ENCODE measurements around the gene WHRN. TPM values are rescaled to one million over a fixed set of nuclear protein-coding genes. Genes with fewer than 3 reads are reported as not detected.

The WHRN gene
- total RNA-seq, 1 experiment from 2014 or later = 4.4 TPM

GRCh38 chr9:114426046-114426948 is 79.0 kb downstream of the WHRN start:
- H3K27me3 ChIP-seq (ENCODE audit: control insufficient read depth, insufficient read depth, low read length) = no peaks in the 10 kb centered on the region
- no peaks in the 10 kb centered on the region for H3K36me3 ChIP-seq (replicated peaks; ENCODE audit: control insufficient read depth, insufficient read depth, low read length)
- DNase-seq = peak; percentile 38
- no peak overlapping the region for H3K4me3 ChIP-seq (ENCODE audit: insufficient read depth, low read depth, low read length)

GRCh38 chr9:114425126-114425525 is 80.1 kb downstream of the WHRN start:
- DNase-seq = peak; percentile 73
- Histone ChIP-seq H3K36me3 (replicated peaks; ENCODE audit: control insufficient read depth, insufficient read depth, low read length) (no peaks in the 10 kb centered on the region), H3K27me3 (ENCODE audit: control insufficient read depth, insufficient read depth, low read length) (no peaks in the 10 kb centered on the region), H3K4me3 (ENCODE audit: insufficient read depth, low read depth, low read length) (no peak overlapping the region)

GRCh38 chr9:114424126-114424525 is 81.1 kb downstream of the WHRN start:
- no peaks in the 10 kb centered on the region for H3K36me3 ChIP-seq (replicated peaks; ENCODE audit: control insufficient read depth, insufficient read depth, low read length)
- no peak overlapping the region for H3K4me3 ChIP-seq (ENCODE audit: insufficient read depth, low read depth, low read length)
- peak; percentile 54 for DNase-seq

GRCh38 chr9:114423181-114423580 is 82.1 kb downstream of the WHRN start:
- H3K27me3 ChIP-seq (ENCODE audit: control insufficient read depth, insufficient read depth, low read length) = no peaks in the 10 kb centered on the region
- DNase-seq = no peak
- no peaks in the 10 kb centered on the region for H3K36me3 ChIP-seq (replicated peaks; ENCODE audit: control insufficient read depth, insufficient read depth, low read length)
- no peak overlapping the region for H3K4me3 ChIP-seq (ENCODE audit: insufficient read depth, low read depth, low read length)

More at GRCh38 chr9:114424126-114424525, 81.1 kb downstream of the WHRN start:
- H3K27me3 ChIP-seq (ENCODE audit: control insufficient read depth, insufficient read depth, low read length) = no peaks in the 10 kb centered on the region

GRCh38 chr9:114421147-114421546 is 84.1 kb downstream of the WHRN start:
- no peak overlapping the region for H3K4me3 ChIP-seq (ENCODE audit: insufficient read depth, low read depth, low read length)
- peak; percentile 25 for DNase-seq

GRCh38 chr9:114419796-114420195 is 85.5 kb downstream of the WHRN start:
- Histone ChIP-seq H3K27me3 (ENCODE audit: control insufficient read depth, insufficient read depth, low read length) (no peaks in the 10 kb centered on the region), H3K36me3 (replicated peaks; ENCODE audit: control insufficient read depth, insufficient read depth, low read length) (no peaks in the 10 kb centered on the region), H3K4me3 (ENCODE audit: insufficient read depth, low read depth, low read length) (no peak overlapping the region)
- DNase-seq = peak; percentile 11

More at GRCh38 chr9:114421147-114421546, 84.1 kb downstream of the WHRN start:
- no peaks in the 10 kb centered on the region for H3K36me3 ChIP-seq (replicated peaks; ENCODE audit: control insufficient read depth, insufficient read depth, low read length)
- no peaks in the 10 kb centered on the region for H3K27me3 ChIP-seq (ENCODE audit: control insufficient read depth, insufficient read depth, low read length)

GRCh38 chr9:114418053-114418452 is 87.2 kb downstream of the WHRN start:
- Histone ChIP-seq H3K27me3 (ENCODE audit: control insufficient read depth, insufficient read depth, low read length) (no peaks in the 10 kb centered on the region), H3K36me3 (replicated peaks; ENCODE audit: control insufficient read depth, insufficient read depth, low read length) (no peaks in the 10 kb centered on the region), H3K4me3 (ENCODE audit: insufficient read depth, low read depth, low read length) (no peak overlapping the region)
- peak; percentile 12 for DNase-seq

- DNase-seq = no peak
- no peak overlapping the region for H3K4me3 ChIP-seq (ENCODE audit: insufficient read depth, low read depth, low read length)
- no peaks in the 10 kb centered on the region for H3K36me3 ChIP-seq (replicated peaks; ENCODE audit: control insufficient read depth, insufficient read depth, low read length)
- H3K27me3 ChIP-seq (ENCODE audit: control insufficient read depth, insufficient read depth, low read length) = no peaks in the 10 kb centered on the region
Measured at GRCh38 chr9:114417511-114417910, 87.8 kb downstream of the WHRN start.

GRCh38 chr9:114416906-114417305 is 88.4 kb downstream of the WHRN start:
- DNase-seq = peak; percentile 9
- no peaks in the 10 kb centered on the region for H3K36me3 ChIP-seq (replicated peaks; ENCODE audit: control insufficient read depth, insufficient read depth, low read length)
- no peak overlapping the region for H3K4me3 ChIP-seq (ENCODE audit: insufficient read depth, low read depth, low read length)
- no peaks in the 10 kb centered on the region for H3K27me3 ChIP-seq (ENCODE audit: control insufficient read depth, insufficient read depth, low read length)

- no peak for DNase-seq
- Histone ChIP-seq H3K27me3 (ENCODE audit: control insufficient read depth, insufficient read depth, low read length) (no peaks in the 10 kb centered on the region), H3K4me3 (ENCODE audit: insufficient read depth, low read depth, low read length) (no peak overlapping the region), H3K36me3 (replicated peaks; ENCODE audit: control insufficient read depth, insufficient read depth, low read length) (no peaks in the 10 kb centered on the region)
Measured at GRCh38 chr9:114416290-114416689, 89.0 kb downstream of the WHRN start.

GRCh38 chr9:114414346-114414745 is 90.9 kb downstream of the WHRN start:
- Histone ChIP-seq H3K27me3 (ENCODE audit: control insufficient read depth, insufficient read depth, low read length) (no peaks in the 10 kb centered on the region), H3K4me3 (ENCODE audit: insufficient read depth, low read depth, low read length) (no peak overlapping the region), H3K36me3 (replicated peaks; ENCODE audit: control insufficient read depth, insufficient read depth, low read length) (no peaks in the 10 kb centered on the region)
- DNase-seq = no peak

- DNase-seq = no peak
- Histone ChIP-seq H3K27me3 (ENCODE audit: control insufficient read depth, insufficient read depth, low read length) (no peaks in the 10 kb centered on the region), H3K4me3 (ENCODE audit: insufficient read depth, low read depth, low read length) (no peak overlapping the region), H3K36me3 (replicated peaks; ENCODE audit: control insufficient read depth, insufficient read depth, low read length) (no peaks in the 10 kb centered on the region)
Measured at GRCh38 chr9:114413861-114414301, 91.4 kb downstream of the WHRN start.

GRCh38 chr9:114412048-114412683 is 93.1 kb downstream of the WHRN start:
- H3K4me3 ChIP-seq (ENCODE audit: insufficient read depth, low read depth, low read length) = no peak overlapping the region
- no peaks in the 10 kb centered on the region for H3K27me3 ChIP-seq (ENCODE audit: control insufficient read depth, insufficient read depth, low read length)
- no peak for DNase-seq
- H3K36me3 ChIP-seq (replicated peaks; ENCODE audit: control insufficient read depth, insufficient read depth, low read length) = no peaks in the 10 kb centered on the region

- DNase-seq = no peak
- no peak overlapping the region for H3K4me3 ChIP-seq (ENCODE audit: insufficient read depth, low read depth, low read length)
- no peaks in the 10 kb centered on the region for H3K36me3 ChIP-seq (replicated peaks; ENCODE audit: control insufficient read depth, insufficient read depth, low read length)
- H3K27me3 ChIP-seq (ENCODE audit: control insufficient read depth, insufficient read depth, low read length) = no peaks in the 10 kb centered on the region
Measured at GRCh38 chr9:114411452-114411851, 93.8 kb downstream of the WHRN start.

- H3K27me3 ChIP-seq (ENCODE audit: control insufficient read depth, insufficient read depth, low read length) = no peaks in the 10 kb centered on the region
- H3K36me3 ChIP-seq (replicated peaks; ENCODE audit: control insufficient read depth, insufficient read depth, low read length) = no peaks in the 10 kb centered on the region
- no peak overlapping the region for H3K4me3 ChIP-seq (ENCODE audit: insufficient read depth, low read depth, low read length)
- no peak for DNase-seq
Measured at GRCh38 chr9:114410910-114411309, 94.4 kb downstream of the WHRN start.
